Choroid plexus epithelial cell (primary cell): Measurements from ENCODE around the gene PAQR6.

ENCODE experiments used
- DNase-seq: peaks from one replicate; pipeline ENCODE4 v3.0.0-alpha.2; 2010; ENCODE audit warnings: low read depth
- H3K4me3 ChIP-seq: 2 replicates; pipeline ENCODE4 v1.5.1; 2011; ENCODE audit warnings: low read depth, mild to moderate bottlenecking, control low read depth, low read length, moderate library complexity
- TF ChIP-seq, protein P1 (sequence below): conservative IDR thresholded peaks from 2 replicates; pipeline ENCODE4 v1.5.1; 2011; ENCODE audit warnings: low read depth, mild to moderate bottlenecking, control low read depth, inconsistent platforms, low read length, moderate library complexity

Gene PAQR6

DNA sequence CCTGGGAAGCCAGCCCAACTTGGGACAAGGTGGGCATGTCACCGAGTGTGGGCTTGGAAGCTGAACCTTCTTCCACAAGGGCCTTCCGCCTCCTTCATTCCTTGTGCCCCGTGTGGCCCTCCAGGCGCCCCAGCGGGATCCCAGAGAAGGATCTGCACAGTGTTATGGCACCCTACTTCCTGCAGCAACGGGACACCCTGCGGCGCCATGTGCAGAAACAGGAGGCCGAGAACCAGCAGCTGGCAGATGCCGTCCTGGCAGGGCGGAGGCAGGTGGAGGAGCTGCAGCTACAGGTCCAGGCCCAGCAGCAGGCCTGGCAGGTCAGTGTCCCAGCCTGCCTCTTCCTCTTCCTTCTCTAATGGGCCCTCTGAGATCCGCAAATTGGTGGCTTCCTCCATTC is 11.7 kb downstream of the PAQR6 start:
- TF ChIP-seq, protein P1, sequence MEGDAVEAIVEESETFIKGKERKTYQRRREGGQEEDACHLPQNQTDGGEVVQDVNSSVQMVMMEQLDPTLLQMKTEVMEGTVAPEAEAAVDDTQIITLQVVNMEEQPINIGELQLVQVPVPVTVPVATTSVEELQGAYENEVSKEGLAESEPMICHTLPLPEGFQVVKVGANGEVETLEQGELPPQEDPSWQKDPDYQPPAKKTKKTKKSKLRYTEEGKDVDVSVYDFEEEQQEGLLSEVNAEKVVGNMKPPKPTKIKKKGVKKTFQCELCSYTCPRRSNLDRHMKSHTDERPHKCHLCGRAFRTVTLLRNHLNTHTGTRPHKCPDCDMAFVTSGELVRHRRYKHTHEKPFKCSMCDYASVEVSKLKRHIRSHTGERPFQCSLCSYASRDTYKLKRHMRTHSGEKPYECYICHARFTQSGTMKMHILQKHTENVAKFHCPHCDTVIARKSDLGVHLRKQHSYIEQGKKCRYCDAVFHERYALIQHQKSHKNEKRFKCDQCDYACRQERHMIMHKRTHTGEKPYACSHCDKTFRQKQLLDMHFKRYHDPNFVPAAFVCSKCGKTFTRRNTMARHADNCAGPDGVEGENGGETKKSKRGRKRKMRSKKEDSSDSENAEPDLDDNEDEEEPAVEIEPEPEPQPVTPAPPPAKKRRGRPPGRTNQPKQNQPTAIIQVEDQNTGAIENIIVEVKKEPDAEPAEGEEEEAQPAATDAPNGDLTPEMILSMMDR, result no peak
- no peak for DNase-seq
- no peak overlapping the region for H3K4me3 ChIP-seq

DNA sequence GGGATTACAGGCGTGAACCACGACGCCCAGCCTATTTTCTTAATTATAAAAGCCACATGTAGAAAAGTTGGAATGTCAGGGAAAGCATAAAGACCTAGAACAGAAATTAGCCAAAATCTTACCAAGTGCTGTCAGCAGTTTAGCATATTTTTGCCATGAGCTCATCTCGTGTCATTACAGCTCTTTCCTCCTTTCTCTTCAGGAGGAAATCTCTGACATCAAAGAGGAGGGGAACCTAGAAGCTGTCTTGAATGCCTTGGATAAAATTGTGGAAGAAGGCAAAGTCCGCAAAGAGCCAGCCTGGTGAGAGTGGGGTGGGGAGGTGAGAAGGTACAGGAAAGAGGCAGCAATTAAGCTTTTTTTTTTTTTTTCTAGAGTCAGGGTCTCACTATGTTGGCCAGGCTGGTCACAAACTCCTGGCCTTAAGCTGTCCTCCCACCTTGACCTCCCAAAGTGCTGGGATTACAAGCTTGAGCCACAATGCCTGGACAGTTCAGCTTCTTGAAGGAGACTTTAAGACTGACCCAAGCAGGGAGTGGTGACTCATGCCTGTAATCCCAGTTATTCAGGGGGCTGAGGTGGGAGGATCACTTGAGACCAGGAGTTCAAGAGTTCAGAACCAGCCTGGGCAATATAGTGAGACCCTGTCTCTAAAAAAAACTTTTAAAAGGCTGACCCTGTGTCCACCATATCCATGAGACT is 14.3 kb downstream of the PAQR6 start:
- no peak overlapping the region for H3K4me3 ChIP-seq
- peak; percentile 87 for DNase-seq
- TF ChIP-seq, protein P1, result no peak

DNA sequence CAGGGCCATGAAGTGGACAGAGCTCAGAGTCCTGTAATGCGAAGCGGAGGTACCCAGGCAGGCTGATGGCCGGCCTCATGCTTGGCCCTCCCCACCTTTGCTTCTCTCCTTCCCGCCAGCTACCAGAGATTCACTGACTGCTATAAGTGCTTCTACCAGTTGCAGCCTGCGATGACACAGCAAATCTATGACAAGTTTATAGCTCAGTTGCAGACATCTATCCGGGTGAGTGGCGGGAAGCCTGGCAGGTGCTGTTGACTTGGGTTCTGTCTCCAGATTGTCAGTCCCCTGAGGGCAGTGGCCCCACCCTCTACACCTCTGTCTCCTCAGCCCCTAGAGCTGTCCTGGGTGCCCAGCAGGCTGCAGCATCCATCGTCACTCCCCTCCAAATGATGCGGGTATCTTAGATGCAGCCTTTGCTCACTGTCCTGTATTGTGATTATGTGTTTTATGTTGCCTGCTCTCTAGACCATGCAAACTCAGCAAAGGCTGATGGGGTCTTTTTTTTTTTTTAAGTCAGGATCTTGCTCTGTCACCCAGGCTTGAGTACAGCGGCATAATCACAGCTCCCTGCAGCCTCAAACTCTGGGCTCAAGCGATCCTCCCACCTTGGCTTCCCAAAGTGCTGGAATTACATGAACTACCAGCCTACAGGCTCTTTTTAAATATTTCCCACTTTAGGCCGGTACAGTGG is 15.5 kb downstream of the PAQR6 start:
- TF ChIP-seq, protein P1, result no peak
- H3K4me3 ChIP-seq, result no peak overlapping the region
- no peak for DNase-seq

DNA sequence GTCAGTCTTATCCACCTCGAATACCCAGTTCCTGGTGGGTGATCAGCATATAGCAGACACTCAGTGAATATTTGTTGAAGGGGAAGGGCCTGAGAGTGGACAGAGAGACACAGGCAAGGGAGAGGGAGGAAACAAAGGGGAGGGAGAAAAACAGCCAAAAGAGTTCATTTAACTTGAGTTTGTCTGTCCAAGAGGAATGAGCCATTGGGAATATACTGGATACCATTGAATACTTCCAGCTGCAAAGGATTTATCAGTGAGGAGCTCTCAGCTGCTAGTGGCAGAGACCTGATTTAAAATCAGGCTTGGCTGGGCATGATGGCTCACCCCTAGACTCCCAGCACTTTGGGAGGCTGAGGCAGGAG is 17.4 kb downstream of the PAQR6 start:
- TF ChIP-seq, protein P1, result no peak
- no peak overlapping the region for H3K4me3 ChIP-seq
- no peak for DNase-seq

DNA sequence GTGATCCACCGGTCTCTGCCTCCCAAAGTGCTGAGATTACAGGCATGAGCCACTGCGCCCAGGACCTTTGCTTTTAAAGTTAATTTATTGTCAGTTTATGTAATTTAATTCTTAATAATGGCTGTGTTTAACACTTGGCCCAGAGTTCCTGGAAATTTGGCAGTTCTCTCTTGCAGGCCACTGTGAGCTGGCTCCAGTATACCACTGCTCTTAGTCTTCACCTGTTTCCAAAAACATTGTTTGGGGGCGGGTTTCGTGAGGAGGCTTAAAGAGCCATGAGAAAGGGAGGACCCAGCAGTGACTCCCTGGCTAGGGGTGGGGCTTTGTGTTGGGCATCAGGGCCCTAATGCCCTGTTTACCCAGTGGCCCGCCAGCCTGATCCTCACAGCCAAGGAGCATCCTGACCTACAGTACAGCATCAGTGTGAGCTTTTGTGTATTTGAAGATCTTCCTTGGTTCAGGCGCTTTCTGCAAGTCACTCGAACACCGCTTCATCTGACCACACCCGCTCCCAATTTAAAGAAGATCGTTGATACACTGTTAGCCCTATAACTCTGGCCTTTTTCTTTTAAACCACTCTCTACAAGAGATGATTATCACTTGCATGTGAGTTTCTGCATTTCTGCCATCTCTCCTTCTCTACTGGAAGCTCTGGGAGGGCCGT is 17.9 kb downstream of the PAQR6 start:
- no peak for DNase-seq
- H3K4me3 ChIP-seq, result no peak overlapping the region
- TF ChIP-seq, protein P1, result no peak

DNA sequence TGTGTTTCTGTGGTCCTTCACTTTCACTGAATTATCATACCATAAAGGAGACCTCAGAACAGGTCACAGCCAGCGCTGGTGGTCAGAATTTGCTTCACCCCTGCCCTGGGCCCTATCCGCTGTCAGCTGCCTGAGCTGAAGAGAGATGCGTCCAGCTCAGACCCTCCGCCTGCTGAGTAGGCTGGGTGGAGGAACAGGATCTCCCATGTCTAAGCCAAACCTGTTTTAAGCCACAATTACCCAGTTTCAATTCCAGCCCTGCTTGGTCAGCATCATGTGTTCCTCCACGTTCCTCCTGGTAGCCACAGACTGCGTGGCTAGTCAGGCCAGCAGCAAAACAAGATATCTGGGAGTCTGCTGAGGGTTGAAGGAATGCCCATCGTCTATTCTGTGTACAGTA is 19.4 kb downstream of the PAQR6 start:
- TF ChIP-seq, protein P1, result no peak
- DNase-seq, result no peak
- H3K4me3 ChIP-seq, result no peak overlapping the region

DNA sequence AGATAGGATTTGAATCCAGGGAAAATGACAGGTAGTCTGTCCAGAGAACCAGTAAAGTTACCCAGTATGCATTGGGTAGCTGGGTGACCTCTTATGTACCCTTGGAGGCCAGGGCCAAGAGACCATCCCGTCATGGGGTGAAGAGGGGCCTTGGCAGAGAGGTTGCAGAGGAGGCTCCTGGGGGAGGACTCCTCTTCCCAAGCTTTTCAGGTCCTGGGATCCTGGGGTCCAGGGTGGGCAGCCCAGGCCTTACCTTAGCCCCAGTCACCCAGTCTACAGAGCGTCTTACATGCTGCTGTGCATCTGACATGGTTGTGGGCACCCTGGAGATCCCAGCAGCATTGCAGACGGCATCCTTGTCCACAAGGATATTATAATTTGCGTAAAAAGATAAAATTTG is 21.1 kb downstream of the PAQR6 start:
- no peak overlapping the region for H3K4me3 ChIP-seq
- TF ChIP-seq, protein P1, result no peak

More for the DNA sequence above, 21.1 kb downstream of the PAQR6 start:
- no peak for DNase-seq
